Right atrium auricular region (tissue), 2 donors: ENCODE measurements around the gene MTMR3. TPM values are rescaled to one million over a fixed set of nuclear protein-coding genes. Genes with fewer than 3 reads are reported as not detected.
A peak's percentile ranks its signal among the peaks of the same experiment; 100 is the strongest.
"Not testable (repeated sequence)": the region's sequence is repeated elsewhere in the genome, so short reads cannot be mapped to it uniquely, and the experiment has no call there.

ENCODE experiments used
- DNase-seq: peaks from one replicate; pipeline ENCODE4 v3.0.0-alpha.2; 2019; ENCODE audit warnings: low spot score
- H3K27ac ChIP-seq, 2 donors: fragments of 200-600 bp; sonication (generic); 1 replicate in 1 of 2; 2 replicates in 1 of 2; pipeline ENCODE4 v1.5.1; 2016 to 2019
- H3K27me3 ChIP-seq, 2 donors: fragments of 200-600 bp; sonication (generic); one replicate each; pipeline versions ENCODE4 v1.5.1 to v1.6.0; 2017 to 2019
- H3K36me3 ChIP-seq: fragments of 200-600 bp; sonication (generic); one replicate; pipeline ENCODE4 v1.5.1; 2016
- H3K4me1 ChIP-seq, 2 donors: fragments of 200-600 bp; sonication (generic); one replicate each; pipeline versions ENCODE4 v1.5.1 to v1.6.0; 2017 to 2019
- H3K4me3 ChIP-seq, 2 donors: fragments of 200-600 bp; sonication (generic); 1 replicate in 1 of 2; 2 replicates in 1 of 2; pipeline ENCODE4 v1.5.1; 2017 to 2019; ENCODE audit warnings: mild to moderate bottlenecking in 1 of 2, moderate library complexity in 1 of 2
- H3K9me3 ChIP-seq, 2 donors: fragments of 200-600 bp; sonication (generic); one replicate each; pipeline ENCODE4 v1.5.1; 2019
- total RNA-seq, 2 donors: library from RNA; depleted of rRNA; stranded (reverse); fragments of >200 nt; gene quantifications; one replicate each; pipeline ENCODE4 v1.1.0, GENCODE V29; 2016
- TF ChIP-seq, protein P1 (sequence below), 2 donors: fragments of 200-600 bp; sonication (generic); IDR thresholded peaks; one replicate each; pipeline ENCODE4 v1.5.1; 2019; ENCODE audit warnings: antibody characterized with exemption in 2 of 2

Gene MTMR3
- total RNA-seq, 2 donors from 2014 or later, result 27.2 to 38.1 TPM

DNA sequence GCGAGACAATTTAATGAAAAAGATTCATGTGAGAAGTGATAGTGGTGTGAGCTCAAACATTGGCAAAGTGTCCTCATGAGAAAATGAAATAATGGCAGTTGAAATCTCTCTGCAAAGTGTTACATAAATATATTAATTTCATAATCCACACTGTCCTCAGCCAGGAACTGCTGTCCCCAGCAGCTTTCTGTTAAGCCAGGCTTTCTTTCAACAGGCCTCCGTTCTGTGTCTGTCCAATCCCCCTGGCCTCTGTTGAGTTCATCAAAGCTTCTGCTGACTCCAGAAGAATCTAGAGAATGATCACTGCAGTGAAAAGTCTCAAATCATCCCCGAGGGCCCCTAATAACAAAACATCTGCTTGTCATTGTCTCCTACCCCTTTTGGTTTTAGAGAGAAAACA lies 34.9 kb upstream of the MTMR3 start:
- Histone ChIP-seq H3K27ac (no peak overlapping the region), H3K9me3 (no peaks in the 10 kb centered on the region), H3K4me3 (no peak overlapping the region), H3K27me3 (no peaks in the 10 kb centered on the region), H3K36me3 (no peaks in the 10 kb centered on the region), H3K4me1 (peaks cover 0 to 7% of the 10 kb centered on the region in 2 donors)
- no peak for DNase-seq
- TF ChIP-seq, protein P1, sequence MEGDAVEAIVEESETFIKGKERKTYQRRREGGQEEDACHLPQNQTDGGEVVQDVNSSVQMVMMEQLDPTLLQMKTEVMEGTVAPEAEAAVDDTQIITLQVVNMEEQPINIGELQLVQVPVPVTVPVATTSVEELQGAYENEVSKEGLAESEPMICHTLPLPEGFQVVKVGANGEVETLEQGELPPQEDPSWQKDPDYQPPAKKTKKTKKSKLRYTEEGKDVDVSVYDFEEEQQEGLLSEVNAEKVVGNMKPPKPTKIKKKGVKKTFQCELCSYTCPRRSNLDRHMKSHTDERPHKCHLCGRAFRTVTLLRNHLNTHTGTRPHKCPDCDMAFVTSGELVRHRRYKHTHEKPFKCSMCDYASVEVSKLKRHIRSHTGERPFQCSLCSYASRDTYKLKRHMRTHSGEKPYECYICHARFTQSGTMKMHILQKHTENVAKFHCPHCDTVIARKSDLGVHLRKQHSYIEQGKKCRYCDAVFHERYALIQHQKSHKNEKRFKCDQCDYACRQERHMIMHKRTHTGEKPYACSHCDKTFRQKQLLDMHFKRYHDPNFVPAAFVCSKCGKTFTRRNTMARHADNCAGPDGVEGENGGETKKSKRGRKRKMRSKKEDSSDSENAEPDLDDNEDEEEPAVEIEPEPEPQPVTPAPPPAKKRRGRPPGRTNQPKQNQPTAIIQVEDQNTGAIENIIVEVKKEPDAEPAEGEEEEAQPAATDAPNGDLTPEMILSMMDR (IDR thresholded peaks at IDR 0.05), result no peak

DNA sequence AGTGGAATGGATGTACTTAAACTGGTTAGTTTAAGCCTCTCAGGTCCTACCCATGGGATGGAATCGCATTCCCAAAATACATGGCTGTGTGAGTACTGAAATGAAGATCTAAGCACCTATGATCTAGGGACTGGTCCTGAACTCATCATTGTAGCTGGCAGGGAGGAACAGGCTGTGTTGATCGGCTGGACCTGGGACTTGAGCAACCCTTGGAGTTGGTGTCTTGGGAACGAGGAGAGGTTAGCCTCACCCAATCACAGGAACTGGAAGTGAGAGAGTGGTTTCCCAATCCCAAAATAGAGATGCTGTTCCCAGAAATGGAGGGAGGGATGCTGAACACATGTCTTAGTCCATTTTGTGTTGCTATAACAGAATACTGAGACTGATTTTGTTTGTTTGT lies 28.5 kb upstream of the MTMR3 start:
- TF ChIP-seq, protein P1 (IDR thresholded peaks at IDR 0.05), result no peak
- H3K9me3 ChIP-seq, result no peaks in the 10 kb centered on the region
- H3K36me3 ChIP-seq, result no peaks in the 10 kb centered on the region

DNA sequence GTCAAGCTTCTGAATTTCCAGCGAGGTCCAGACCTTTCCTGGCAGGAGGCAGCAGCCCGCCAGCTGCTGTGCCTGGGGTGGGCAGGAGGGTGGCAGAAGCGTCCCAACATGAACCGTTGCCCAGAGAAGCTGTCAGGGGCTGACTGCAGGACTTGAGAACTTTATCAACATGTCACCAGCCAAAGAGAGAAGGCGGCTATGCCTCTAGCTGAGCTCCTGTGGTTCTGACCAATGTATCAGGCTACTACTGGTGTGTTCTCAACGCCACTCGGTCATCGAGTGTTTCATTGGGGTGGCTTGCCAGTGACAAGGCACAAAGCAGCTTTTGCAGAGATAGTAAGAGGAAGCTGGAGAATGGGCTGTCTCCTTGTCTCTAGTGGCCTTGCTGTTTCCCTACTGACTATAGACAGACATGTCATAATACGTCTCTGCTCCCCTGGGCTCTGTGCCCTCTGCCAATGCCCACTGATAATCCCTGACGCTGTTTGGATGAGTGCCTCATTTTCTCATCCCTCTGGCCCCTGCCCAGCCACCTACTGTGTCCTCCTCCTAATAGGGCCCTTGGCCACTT lies 27.3 kb upstream of the MTMR3 start:
- TF ChIP-seq, protein P1 (IDR thresholded peaks at IDR 0.05), result peak in 1 of 2 donors; percentile 45
- peak overlapping the region; percentile 73 to 82 for H3K27ac ChIP-seq
- peaks cover 0 to 8% of the 10 kb centered on the region in 2 donors for H3K4me1 ChIP-seq
- peak; percentile 60 for DNase-seq
- no peak overlapping the region for H3K4me3 ChIP-seq
- no peaks in the 10 kb centered on the region for H3K27me3 ChIP-seq
- H3K9me3 ChIP-seq, result no peaks in the 10 kb centered on the region
- no peaks in the 10 kb centered on the region for H3K36me3 ChIP-seq

More for the DNA sequence above, 28.5 kb upstream of the MTMR3 start:
- no peak overlapping the region for H3K27ac ChIP-seq
- H3K27me3 ChIP-seq, result no peaks in the 10 kb centered on the region
- H3K4me3 ChIP-seq, result no peak overlapping the region
- peaks cover 0 to 8% of the 10 kb centered on the region in 2 donors for H3K4me1 ChIP-seq
- DNase-seq, result peak; percentile 50

DNA sequence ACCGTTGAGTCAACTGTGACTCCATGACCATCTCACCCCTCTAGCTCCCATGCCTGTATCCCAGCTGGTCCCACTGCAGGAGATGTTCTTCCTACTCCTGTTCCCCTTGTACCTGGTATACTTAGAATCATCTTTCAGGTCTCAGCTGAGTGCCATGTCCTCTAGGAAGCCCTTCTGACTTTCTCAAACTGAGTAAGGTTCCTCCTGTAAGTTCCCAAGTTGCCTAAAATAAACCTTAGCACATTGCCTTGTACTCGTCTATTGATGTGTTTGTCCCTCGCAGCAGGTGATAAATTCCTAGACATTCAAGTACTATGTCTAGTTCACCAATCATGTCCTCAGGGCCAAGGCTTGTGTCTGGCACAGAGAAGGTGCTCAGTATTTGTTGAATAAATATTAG lies 26.5 kb upstream of the MTMR3 start:
- Histone ChIP-seq H3K36me3 (no peaks in the 10 kb centered on the region), H3K27ac (peak overlapping the region; percentile 73 to 82), H3K27me3 (no peaks in the 10 kb centered on the region), H3K9me3 (no peaks in the 10 kb centered on the region), H3K4me3 (no peak overlapping the region), H3K4me1 (peaks cover 0 to 10% of the 10 kb centered on the region in 2 donors)
- no peak for DNase-seq
- TF ChIP-seq, protein P1 (IDR thresholded peaks at IDR 0.05), result no peak

DNA sequence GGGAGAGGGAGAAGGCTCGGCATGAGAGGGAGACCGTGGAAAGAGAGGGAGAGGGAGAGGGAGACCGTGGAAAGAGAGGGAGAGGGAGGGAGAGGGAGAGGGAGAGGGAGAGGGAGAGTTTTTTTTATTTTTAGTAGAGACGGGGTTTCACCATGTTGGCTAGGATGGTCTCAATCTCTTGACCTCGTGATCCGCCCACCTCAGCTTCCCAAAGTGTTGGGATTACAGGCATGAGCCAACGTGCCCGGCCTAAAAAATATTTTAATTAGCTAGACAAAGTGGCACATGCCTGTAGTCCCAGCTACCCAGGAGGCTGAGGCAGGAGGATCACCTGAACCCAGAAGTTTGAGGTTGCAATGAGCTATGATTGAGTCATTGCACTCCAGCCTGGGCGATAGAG lies 23.9 kb upstream of the MTMR3 start:
- not testable (repeated sequence) for H3K27me3 ChIP-seq, H3K27ac ChIP-seq, H3K9me3 ChIP-seq, H3K36me3 ChIP-seq, H3K4me3 ChIP-seq, DNase-seq
- peaks cover 0 to 12% of the 10 kb centered on the region in 2 donors for H3K4me1 ChIP-seq

DNA sequence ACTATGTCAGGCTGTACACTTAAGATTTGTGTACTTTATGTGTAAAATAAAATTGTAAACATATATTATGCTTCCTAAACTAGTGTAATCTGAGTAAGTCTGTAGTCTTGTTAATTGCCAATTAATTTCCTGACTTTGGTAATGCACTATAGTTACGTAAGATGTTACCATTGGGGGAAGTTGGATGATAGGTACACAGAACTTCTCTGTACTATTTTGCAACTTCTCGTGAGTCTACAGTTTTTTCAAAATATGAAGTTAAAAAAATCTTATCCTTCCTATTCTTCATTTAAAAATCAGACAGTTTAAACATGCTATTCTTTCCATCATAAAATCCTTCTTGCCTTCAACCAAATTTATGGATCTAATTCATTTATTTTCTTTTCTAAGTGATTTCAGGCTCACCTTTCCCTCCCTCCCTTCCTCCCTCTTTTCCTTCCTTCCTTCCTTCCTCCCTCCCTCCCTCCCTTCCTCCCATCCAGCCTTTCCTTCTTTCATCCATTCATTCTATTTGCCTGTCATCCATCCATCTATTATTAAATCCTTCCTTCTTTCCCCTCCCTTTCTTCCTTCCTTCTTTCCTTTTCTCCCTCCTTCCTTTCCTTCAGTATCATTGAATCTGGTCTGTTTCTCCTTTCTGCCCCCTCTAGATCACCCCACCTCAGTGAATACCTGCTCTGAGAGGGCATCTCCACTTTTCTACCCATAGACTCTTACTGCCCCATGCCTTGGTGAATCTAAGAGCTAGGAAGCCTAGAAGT lies 22.8 kb upstream of the MTMR3 start:
- H3K4me3 ChIP-seq, result no peak overlapping the region
- H3K27me3 ChIP-seq, result no peaks in the 10 kb centered on the region
- DNase-seq, result no peak
- H3K27ac ChIP-seq, result no peak overlapping the region
- TF ChIP-seq, protein P1 (IDR thresholded peaks at IDR 0.05), result no peak
- no peaks in the 10 kb centered on the region for H3K9me3 ChIP-seq
- H3K4me1 ChIP-seq, result peaks cover 0 to 12% of the 10 kb centered on the region in 2 donors
- no peaks in the 10 kb centered on the region for H3K36me3 ChIP-seq
